OCI-LY3 (cell line): ENCODE data around the gene NWD2.

ENCODE experiments used
- CTCF ChIP-seq: fragments of 200-600, 300-600 bp; sonication (generic); IDR thresholded peaks from 2 replicates; pipeline ENCODE4 v1.5.1; 2014; ENCODE audit warnings: antibody characterized with exemption, low read length, low read depth
- EZH2phosphoT487 ChIP-seq: fragments of 200-600 bp; shearing (Covaris generic); IDR thresholded peaks from 2 replicates; pipeline ENCODE4 v1.6.1; 2018; ENCODE audit warnings: antibody characterized with exemption, mixed run types, low read depth

- TF ChIP-seq CTCF (no peak), EZH2phosphoT487 (no peak)
Observed at GRCh38 chr4:37397505-37397904, 153.0 kb downstream of the NWD2 start.
